ENCODE results near the gene CD244. TPM values are rescaled to one million over a fixed set of nuclear protein-coding genes. Genes with fewer than 3 reads are reported as not detected.
"Not testable (repeated sequence)": the region's sequence is repeated elsewhere in the genome, so short reads cannot be mapped to it uniquely, and the experiment has no call there.

The CD244 gene
- total RNA-seq, 1 donor from 2014 or later, result 0.24 TPM

- DNase-seq (ENCODE audit: low spot score), result no peak
Measured at GRCh38 chr1:160795951-160796383, 66.7 kb downstream of the CD244 start, which contains the start of gene LY9. Gene LY9, plus strand, starts transcription at chr1:160796174. Its CDS starts 14 bp downstream, at chr1:160796188.

GRCh38 chr1:160794376-160794775 lies 68.3 kb downstream of the CD244 start:
- intact Hi-C loops (cut with DNase I), result no loop called here
- DNase-seq (ENCODE audit: low spot score), result no peak

More at GRCh38 chr1:160795951-160796383, 66.7 kb downstream of the CD244 start, which contains the start of gene LY9:
- intact Hi-C loops (cut with DNase I), result no loop called here

GRCh38 chr1:160789702-160790611 lies 72.7 kb downstream of the CD244 start:
- intact Hi-C loops (cut with DNase I), result no loop called here
- DNase-seq (ENCODE audit: low spot score), result no peak

GRCh38 chr1:160789051-160789701 lies 73.5 kb downstream of the CD244 start:
- DNase-seq (ENCODE audit: low spot score), result no peak

GRCh38 chr1:160782988-160783765 lies 79.5 kb downstream of the CD244 start:
- DNase-seq (ENCODE audit: low spot score); intact Hi-C loops (cut with DNase I): not testable (repeated sequence)

More at GRCh38 chr1:160789051-160789701, 73.5 kb downstream of the CD244 start:
- intact Hi-C loops (cut with DNase I), result no loop called here

GRCh38 chr1:160781914-160782689 lies 80.6 kb downstream of the CD244 start:
- intact Hi-C loops (cut with DNase I), result no loop called here

GRCh38 chr1:160781186-160781766 lies 81.4 kb downstream of the CD244 start:
- intact Hi-C loops (cut with DNase I), result no loop called here

More at GRCh38 chr1:160781914-160782689, 80.6 kb downstream of the CD244 start:
- DNase-seq (ENCODE audit: low spot score), result no peak

GRCh38 chr1:160780398-160780755 lies 82.3 kb downstream of the CD244 start:
- intact Hi-C loops (cut with DNase I), result no loop called here
- no peak for DNase-seq (ENCODE audit: low spot score)

More at GRCh38 chr1:160781186-160781766, 81.4 kb downstream of the CD244 start:
- no peak for DNase-seq (ENCODE audit: low spot score)

Other genes with a start within 250 kb of the CD244 start
- 1.0 TPM for gene SLAMF1, start 215.8 kb downstream of the CD244 start, total RNA-seq
- 1.00 TPM for gene CD48, start 151.1 kb downstream of the CD244 start, total RNA-seq
- 1.2 TPM for gene SLAMF7, start 123.6 kb downstream of the CD244 start, total RNA-seq
- gene LY9, start 66.7 kb downstream of the CD244 start, total RNA-seq, result 0.16 TPM
- 0.27 TPM for gene ITLN1, start 22.3 kb upstream of the CD244 start, total RNA-seq
- gene ITLN2, start 91.9 kb upstream of the CD244 start, total RNA-seq, result not detected
- gene F11R, start 158.3 kb upstream of the CD244 start, total RNA-seq, result 10.3 TPM
- gene TSTD1, start 176.1 kb upstream of the CD244 start, total RNA-seq, result 12.0 TPM
- gene USF1, start 183.1 kb upstream of the CD244 start, total RNA-seq, result 29.2 TPM
- 2.6 TPM for gene ARHGAP30, start 207.0 kb upstream of the CD244 start, total RNA-seq
- gene NECTIN4, start 226.7 kb upstream of the CD244 start, total RNA-seq, result not detected
- 10.7 TPM for gene KLHDC9, start 235.5 kb upstream of the CD244 start, total RNA-seq

All from cardiac septum (tissue), 1 donor.